ENCODE data around the gene FBXL13. TPM values are rescaled to one million over a fixed set of nuclear protein-coding genes. Genes with fewer than 3 reads are reported as not detected.
"Not testable (repeated sequence)": the region's sequence is repeated elsewhere in the genome, so short reads cannot be mapped to it uniquely, and the experiment has no call there.

FBXL13 gene
- total and polyA plus RNA-seq, 4 donors: 2.2 to 8.9 (median 5.0) TPM

DNA sequence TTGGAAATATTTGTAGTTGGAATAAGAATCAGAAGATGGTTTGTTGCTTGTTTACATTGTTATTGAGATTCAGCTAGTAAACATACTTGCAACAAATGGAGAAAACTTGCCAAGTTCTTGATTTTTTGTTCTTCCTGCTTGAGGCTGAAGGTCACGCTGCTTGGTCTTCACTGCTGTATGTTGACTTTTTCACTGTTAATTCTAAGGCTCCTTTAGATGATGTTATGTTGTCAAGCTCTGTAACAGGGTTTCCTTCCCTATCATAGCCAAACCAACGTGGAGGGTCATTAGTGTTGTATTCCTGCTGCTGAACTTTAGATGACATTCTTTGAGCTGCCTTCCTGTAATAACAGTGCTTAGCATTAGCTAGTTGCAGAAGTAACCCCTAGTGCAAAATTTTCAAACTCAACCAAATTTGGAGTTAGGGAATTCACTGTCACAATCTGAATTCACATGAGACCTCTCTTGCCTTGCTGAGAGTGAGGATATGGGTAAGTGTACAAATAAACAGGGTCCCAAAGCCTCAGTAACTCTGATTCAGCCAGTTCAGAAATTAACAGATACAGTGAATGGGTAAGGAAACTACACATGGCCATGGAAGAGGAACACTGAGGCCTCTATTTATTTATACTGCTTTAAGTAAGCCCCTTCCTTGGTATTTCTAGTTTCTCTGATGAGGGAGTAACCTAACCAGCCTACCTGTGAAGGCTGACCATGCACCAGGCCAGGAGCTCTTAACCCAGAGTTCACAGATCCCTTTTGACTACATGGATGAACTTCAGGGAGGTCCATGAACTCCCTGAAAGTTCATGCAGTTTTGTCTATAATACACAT, 261.2 kb downstream of the FBXL13 start:
- Histone ChIP-seq H3K4me3 (ENCODE audit: low read depth, low read length) (no peak overlapping the region), H3K27ac (ENCODE audit: low read depth, low read length) (peak overlapping the region; percentile 2), H3K27me3 (ENCODE audit: control insufficient read depth, insufficient read depth, low read length) (no peaks in the 10 kb centered on the region), H3K36me3 (ENCODE audit: control insufficient read depth, insufficient read depth, low read length) (peaks cover 2% of the 10 kb centered on the region), H3K4me1 (ENCODE audit: control insufficient read depth, insufficient read depth, low read length) (no peaks in the 10 kb centered on the region), H3K9me3 (ENCODE audit: control insufficient read depth, insufficient read depth, low read length) (no peaks in the 10 kb centered on the region)
- DNase-seq (ENCODE audit: low read depth in 4 of 6, low spot score in 6 of 6): no peak
- no CpG with 5 or more reads among the region's 2 CpGs for WGBS (ENCODE audit: insufficient coverage)

DNA sequence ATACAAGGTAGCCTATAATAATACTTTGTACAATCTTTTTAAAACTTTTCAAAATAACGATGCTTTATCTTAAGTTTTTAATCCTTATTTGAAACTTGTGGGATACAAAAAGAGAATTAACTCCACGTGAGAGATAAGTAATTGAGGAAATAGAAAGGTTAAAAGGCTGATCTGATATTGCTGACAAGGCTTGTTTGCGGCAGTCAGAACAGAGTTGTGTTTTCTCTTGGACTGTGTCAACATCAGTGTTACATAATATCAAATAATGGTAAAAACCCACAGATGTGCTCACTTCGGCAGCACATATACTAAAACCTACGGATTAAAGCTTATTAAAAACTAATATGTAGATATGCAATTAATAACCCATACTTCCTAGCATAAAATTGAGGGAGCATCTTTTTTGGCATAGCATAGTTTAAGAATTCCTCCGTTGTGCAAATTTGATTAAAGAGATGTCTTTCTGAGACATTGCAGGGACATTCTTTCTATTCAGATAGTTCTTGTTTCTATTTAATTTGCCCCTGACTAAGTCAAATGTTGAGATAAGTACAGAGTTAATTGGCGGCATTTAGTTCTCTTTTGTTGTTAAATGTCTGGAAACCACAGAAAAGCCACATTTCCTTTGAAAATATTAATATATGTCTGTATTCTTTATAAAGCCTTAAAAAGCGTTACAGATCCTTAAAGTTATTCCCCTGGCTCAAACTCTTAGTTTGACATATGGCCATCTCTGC, 262.5 kb downstream of the FBXL13 start:
- no peak overlapping the region for H3K27ac ChIP-seq (ENCODE audit: low read depth, low read length)

DNA sequence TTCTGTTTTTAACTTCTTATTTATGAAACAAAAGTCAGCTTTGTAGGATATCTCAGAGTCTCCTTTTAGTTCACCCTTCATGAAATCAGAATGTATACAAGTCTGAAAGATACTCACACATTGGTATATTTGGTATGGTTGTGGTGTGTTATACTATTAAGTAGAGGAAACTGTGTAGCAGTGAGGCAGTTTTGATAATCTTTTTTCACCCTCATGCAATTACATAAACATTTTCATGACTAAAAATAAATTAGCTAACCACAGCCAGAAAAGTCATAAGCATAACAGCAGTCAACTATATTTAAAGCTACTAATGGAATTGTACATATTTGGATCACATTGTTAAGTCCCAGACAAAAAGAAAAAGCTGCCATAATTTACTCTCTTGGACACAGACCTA, 263.7 kb downstream of the FBXL13 start:
- Histone ChIP-seq H3K4me1 (ENCODE audit: control insufficient read depth, insufficient read depth, low read length) (no peaks in the 10 kb centered on the region), H3K27me3 (ENCODE audit: control insufficient read depth, insufficient read depth, low read length) (no peaks in the 10 kb centered on the region), H3K27ac (ENCODE audit: low read depth, low read length) (no peak overlapping the region)

More for the DNA sequence above, 262.5 kb downstream of the FBXL13 start:
- Histone ChIP-seq H3K4me1 (ENCODE audit: control insufficient read depth, insufficient read depth, low read length) (no peaks in the 10 kb centered on the region), H3K9me3 (ENCODE audit: control insufficient read depth, insufficient read depth, low read length) (no peaks in the 10 kb centered on the region), H3K36me3 (ENCODE audit: control insufficient read depth, insufficient read depth, low read length) (peaks cover 2% of the 10 kb centered on the region), H3K27me3 (ENCODE audit: control insufficient read depth, insufficient read depth, low read length) (no peaks in the 10 kb centered on the region), H3K4me3 (ENCODE audit: low read depth, low read length) (no peak overlapping the region)
- DNase-seq (ENCODE audit: low read depth in 4 of 6, low spot score in 6 of 6): no peak
- no CpG with 5 or more reads among the region's 8 CpGs for WGBS (ENCODE audit: insufficient coverage)

DNA sequence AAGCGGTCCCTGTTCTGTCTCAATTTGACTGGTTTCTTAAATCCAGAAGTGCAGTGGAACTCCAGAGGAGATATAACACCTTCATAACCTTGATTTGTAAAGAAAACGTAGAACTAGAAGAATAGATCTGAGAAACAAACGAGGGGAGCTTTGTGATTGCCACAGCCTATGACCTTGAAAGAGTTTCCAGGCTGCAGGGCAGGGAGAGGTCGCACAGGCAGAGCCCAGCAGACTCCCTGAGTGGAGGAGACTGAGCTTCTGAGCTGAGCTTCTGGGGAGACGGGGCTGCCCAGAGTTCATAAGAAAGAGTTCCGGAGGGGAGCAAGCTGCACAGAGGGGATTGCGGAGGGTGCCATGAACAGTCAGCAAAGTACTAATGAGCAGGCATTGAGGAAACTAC, 268.0 kb downstream of the FBXL13 start:
- Histone ChIP-seq H3K27me3 (ENCODE audit: control insufficient read depth, insufficient read depth, low read length) (no peaks in the 10 kb centered on the region), H3K36me3 (ENCODE audit: control insufficient read depth, insufficient read depth, low read length) (peaks cover 2% of the 10 kb centered on the region), H3K9me3 (ENCODE audit: control insufficient read depth, insufficient read depth, low read length) (peaks cover 1% of the 10 kb centered on the region), H3K27ac (ENCODE audit: low read depth, low read length) (no peak overlapping the region), H3K4me3 (ENCODE audit: low read depth, low read length) (no peak overlapping the region), H3K4me1 (ENCODE audit: control insufficient read depth, insufficient read depth, low read length) (no peaks in the 10 kb centered on the region)
- 90% methylated on average over 6 of the region's 7 CpGs for WGBS (ENCODE audit: insufficient coverage)
- DNase-seq (ENCODE audit: low read depth in 4 of 6, low spot score in 6 of 6): no peak

More for the DNA sequence above, 263.7 kb downstream of the FBXL13 start:
- H3K9me3 ChIP-seq (ENCODE audit: control insufficient read depth, insufficient read depth, low read length): no peaks in the 10 kb centered on the region
- peaks cover 2% of the 10 kb centered on the region for H3K36me3 ChIP-seq (ENCODE audit: control insufficient read depth, insufficient read depth, low read length)
- no peak overlapping the region for H3K4me3 ChIP-seq (ENCODE audit: low read depth, low read length)
- no peak for DNase-seq (ENCODE audit: low read depth in 4 of 6, low spot score in 6 of 6)

DNA sequence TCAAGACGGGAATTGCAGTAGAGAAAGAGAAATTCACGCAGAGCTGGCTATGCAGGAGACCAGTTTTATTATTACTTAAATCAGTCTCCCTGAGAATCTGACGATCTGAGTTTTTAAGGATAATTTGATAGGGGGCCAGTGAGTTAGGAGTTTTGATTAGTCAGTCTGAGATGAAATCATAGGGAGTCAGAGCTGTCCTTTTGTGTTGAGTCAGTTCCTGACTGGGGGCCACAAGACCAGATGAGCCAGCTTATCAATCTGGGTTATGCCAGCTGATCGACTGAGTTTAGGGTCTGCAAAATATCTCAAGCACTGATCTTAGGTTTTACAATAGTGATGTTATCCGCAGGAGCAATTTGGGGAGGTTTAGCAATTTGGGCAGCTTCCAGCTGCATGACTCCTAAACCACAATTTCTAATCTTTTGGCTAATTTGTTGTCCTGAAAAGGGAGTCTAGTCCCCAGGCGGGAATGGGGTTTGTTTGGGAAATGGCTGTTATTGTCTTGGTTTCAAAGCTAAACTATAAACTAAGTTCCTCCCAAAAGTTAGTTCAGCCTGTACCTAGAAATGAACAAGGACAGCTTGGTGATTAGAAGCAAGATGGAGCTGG, 278.5 kb downstream of the FBXL13 start:
- not testable (repeated sequence) for H3K27me3 ChIP-seq (ENCODE audit: control insufficient read depth, insufficient read depth, low read length); H3K4me3 ChIP-seq (ENCODE audit: low read depth, low read length); H3K27ac ChIP-seq (ENCODE audit: low read depth, low read length); H3K4me1 ChIP-seq (ENCODE audit: control insufficient read depth, insufficient read depth, low read length); DNase-seq (ENCODE audit: low read depth in 4 of 6, low spot score in 6 of 6); H3K36me3 ChIP-seq (ENCODE audit: control insufficient read depth, insufficient read depth, low read length); H3K9me3 ChIP-seq (ENCODE audit: control insufficient read depth, insufficient read depth, low read length)
- no CpG with 5 or more reads among the region's 6 CpGs for WGBS (ENCODE audit: insufficient coverage)

DNA sequence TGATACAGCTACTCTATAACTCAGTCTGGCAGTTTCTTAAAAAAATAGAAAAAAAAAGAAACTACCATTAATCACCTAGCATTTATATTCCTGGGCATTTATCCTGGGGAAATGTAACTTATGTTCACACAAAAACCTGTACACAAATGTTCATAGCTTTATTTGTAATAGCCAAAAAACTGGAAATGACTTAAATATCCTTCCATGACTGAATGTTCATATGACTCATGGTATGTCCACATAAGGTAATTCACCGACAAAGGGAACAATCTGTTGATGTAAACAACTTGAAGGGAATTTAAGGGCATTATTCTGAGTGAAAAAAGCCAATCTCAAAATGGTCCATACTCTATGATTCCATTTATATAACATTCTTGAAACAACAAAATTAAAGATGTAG, 280.0 kb downstream of the FBXL13 start:
- not testable (repeated sequence) for H3K4me3 ChIP-seq (ENCODE audit: low read depth, low read length); DNase-seq (ENCODE audit: low read depth in 4 of 6, low spot score in 6 of 6); H3K27me3 ChIP-seq (ENCODE audit: control insufficient read depth, insufficient read depth, low read length); H3K9me3 ChIP-seq (ENCODE audit: control insufficient read depth, insufficient read depth, low read length); H3K4me1 ChIP-seq (ENCODE audit: control insufficient read depth, insufficient read depth, low read length); H3K36me3 ChIP-seq (ENCODE audit: control insufficient read depth, insufficient read depth, low read length); H3K27ac ChIP-seq (ENCODE audit: low read depth, low read length)
- whole genome bisulfite sequencing (ENCODE audit: insufficient coverage): no CpG with 5 or more reads among the region's 1 CpG

DNA sequence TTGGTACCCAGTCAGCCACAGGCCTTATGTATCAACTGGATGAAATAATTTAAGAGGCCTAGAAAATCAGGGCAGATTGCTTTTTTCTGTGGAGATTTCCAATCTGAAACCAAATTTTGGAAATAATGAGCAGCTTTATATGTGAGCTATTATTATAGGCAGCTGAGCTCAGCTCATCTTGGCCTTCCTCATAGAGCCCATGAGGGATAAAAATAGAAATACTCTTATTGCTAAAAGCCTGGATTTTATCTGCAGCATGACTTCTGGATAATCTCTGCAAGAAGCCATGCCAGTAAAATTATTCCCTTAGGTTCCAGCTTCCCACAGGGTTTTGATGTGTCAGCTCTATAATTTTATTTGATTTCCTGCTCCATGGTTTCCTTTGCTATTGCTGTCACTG, 282.8 kb downstream of the FBXL13 start:
- H3K4me1 ChIP-seq (ENCODE audit: control insufficient read depth, insufficient read depth, low read length); H3K9me3 ChIP-seq (ENCODE audit: control insufficient read depth, insufficient read depth, low read length); H3K36me3 ChIP-seq (ENCODE audit: control insufficient read depth, insufficient read depth, low read length); H3K27me3 ChIP-seq (ENCODE audit: control insufficient read depth, insufficient read depth, low read length); H3K4me3 ChIP-seq (ENCODE audit: low read depth, low read length); DNase-seq (ENCODE audit: low read depth in 4 of 6, low spot score in 6 of 6); H3K27ac ChIP-seq (ENCODE audit: low read depth, low read length): not testable (repeated sequence)

DNA sequence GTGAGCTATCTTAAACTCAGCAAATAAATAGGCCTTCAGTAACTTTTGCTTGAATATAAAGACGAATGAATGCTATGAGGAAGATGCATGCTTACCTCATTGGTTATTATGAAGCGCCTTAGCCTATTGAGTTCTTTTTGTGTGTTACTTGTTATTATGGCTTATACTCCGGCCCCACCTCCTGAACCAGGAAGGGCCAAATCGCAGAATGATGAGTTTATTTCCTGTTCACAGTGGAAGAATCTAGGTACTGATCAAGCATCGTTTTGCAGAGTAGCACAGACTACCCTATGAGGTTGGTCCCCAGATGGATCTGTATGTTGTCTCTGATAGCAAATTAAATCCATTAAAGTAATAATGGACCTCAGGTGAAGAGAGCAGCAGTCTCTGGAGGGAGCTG, 283.2 kb downstream of the FBXL13 start:
- H3K4me3 ChIP-seq (ENCODE audit: low read depth, low read length); H3K4me1 ChIP-seq (ENCODE audit: control insufficient read depth, insufficient read depth, low read length); H3K9me3 ChIP-seq (ENCODE audit: control insufficient read depth, insufficient read depth, low read length); H3K27me3 ChIP-seq (ENCODE audit: control insufficient read depth, insufficient read depth, low read length); DNase-seq (ENCODE audit: low read depth in 4 of 6, low spot score in 6 of 6); H3K27ac ChIP-seq (ENCODE audit: low read depth, low read length); H3K36me3 ChIP-seq (ENCODE audit: control insufficient read depth, insufficient read depth, low read length): not testable (repeated sequence)
- no CpG with 5 or more reads among the region's 5 CpGs for WGBS (ENCODE audit: insufficient coverage)

DNA sequence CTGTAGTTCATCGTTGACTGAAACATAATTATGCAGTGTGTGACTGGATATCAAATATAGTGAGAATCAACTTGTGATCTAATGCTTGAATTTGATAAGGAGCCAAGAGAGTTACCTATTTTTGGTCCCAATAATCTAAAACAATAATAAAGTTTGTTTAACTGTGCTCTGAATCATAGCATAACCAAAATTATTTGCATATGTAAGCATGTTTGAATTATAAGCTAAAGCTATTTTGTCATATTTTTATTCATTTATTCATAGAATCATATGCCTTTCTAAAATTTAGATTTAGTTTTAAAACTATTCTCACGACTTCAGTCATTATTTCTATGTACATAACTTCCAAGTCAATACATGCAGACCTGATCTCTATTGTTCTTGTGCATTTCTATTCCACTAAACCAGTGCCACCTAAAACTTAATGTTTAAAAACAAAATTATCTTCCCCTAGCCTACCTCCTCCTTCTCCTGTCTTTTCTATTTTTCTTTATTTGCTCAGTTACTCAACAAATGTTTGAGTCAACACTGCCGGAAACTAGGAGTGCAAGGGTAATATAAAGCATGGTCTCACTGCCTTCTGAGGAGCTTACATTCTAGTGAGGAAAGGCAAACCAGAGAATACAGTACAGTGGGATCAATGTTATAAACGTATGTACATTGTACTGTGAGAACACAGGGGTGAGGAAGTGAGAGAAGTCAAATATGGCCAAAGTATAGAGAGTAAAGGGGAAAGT, 284.1 kb downstream of the FBXL13 start:
- H3K36me3 ChIP-seq (ENCODE audit: control insufficient read depth, insufficient read depth, low read length); H3K4me3 ChIP-seq (ENCODE audit: low read depth, low read length); DNase-seq (ENCODE audit: low read depth in 4 of 6, low spot score in 6 of 6); H3K27me3 ChIP-seq (ENCODE audit: control insufficient read depth, insufficient read depth, low read length); H3K9me3 ChIP-seq (ENCODE audit: control insufficient read depth, insufficient read depth, low read length); H3K4me1 ChIP-seq (ENCODE audit: control insufficient read depth, insufficient read depth, low read length); H3K27ac ChIP-seq (ENCODE audit: low read depth, low read length): not testable (repeated sequence)
- no CpG with 5 or more reads among the region's 4 CpGs for WGBS (ENCODE audit: insufficient coverage)

Measured in spinal cord (tissue), 10 donors.